Jurkat, Clone E6-1 (cell line): ENCODE measurements around the gene HRK.

Source experiments
- DNase-seq: peaks from one replicate; pipeline ENCODE4 v3.0.0-alpha.2; 2011; ENCODE audit warnings: low read depth, low spot score
- H3K4me3 ChIP-seq: 2 replicates; pipeline ENCODE4 v1.5.1; 2011; ENCODE audit warnings: mild to moderate bottlenecking, low read length, control low read depth, moderate library complexity

The HRK gene

GRCh38 chr12:116878567-116879508, 2.4 kb downstream of the HRK start:
- no peak for DNase-seq
- H3K4me3 ChIP-seq = no peak overlapping the region

GRCh38 chr12:116876151-116876869, 4.9 kb downstream of the HRK start:
- no peak for DNase-seq
- H3K4me3 ChIP-seq = no peak overlapping the region

- no peak for DNase-seq
- H3K4me3 ChIP-seq = no peak overlapping the region
Measured at GRCh38 chr12:116874324-116874995, 6.8 kb downstream of the HRK start.

GRCh38 chr12:116870306-116870705, 10.9 kb downstream of the HRK start:
- no peak for DNase-seq
- H3K4me3 ChIP-seq = no peak overlapping the region

- DNase-seq = no peak
- no peak overlapping the region for H3K4me3 ChIP-seq
Measured at GRCh38 chr12:116867523-116867922, 13.7 kb downstream of the HRK start.

GRCh38 chr12:116864371-116865160, 16.7 kb downstream of the HRK start:
- no peak overlapping the region for H3K4me3 ChIP-seq
- no peak for DNase-seq

GRCh38 chr12:116863275-116863767, 17.9 kb downstream of the HRK start:
- H3K4me3 ChIP-seq = no peak overlapping the region
- DNase-seq = no peak

- no peak overlapping the region for H3K4me3 ChIP-seq
Measured at GRCh38 chr12:116862167-116862566, 19.1 kb downstream of the HRK start.

GRCh38 chr12:116861320-116861719, 19.9 kb downstream of the HRK start:
- peak; percentile 45 for DNase-seq
- no peak overlapping the region for H3K4me3 ChIP-seq

More at GRCh38 chr12:116862167-116862566, 19.1 kb downstream of the HRK start:
- DNase-seq = no peak

- H3K4me3 ChIP-seq = no peak overlapping the region
- no peak for DNase-seq
Measured at GRCh38 chr12:116860263-116860662, 21.0 kb downstream of the HRK start.

- no peak for DNase-seq
- H3K4me3 ChIP-seq = no peak overlapping the region
Measured at GRCh38 chr12:116859079-116859478, 22.2 kb downstream of the HRK start.

GRCh38 chr12:116856729-116857128, 24.5 kb downstream of the HRK start:
- no peak overlapping the region for H3K4me3 ChIP-seq
- no peak for DNase-seq

GRCh38 chr12:116855744-116856470, 25.3 kb downstream of the HRK start:
- H3K4me3 ChIP-seq = no peak overlapping the region
- no peak for DNase-seq

- peak; percentile 80 for DNase-seq
- no peak overlapping the region for H3K4me3 ChIP-seq
Measured at GRCh38 chr12:116853507-116853906, 27.7 kb downstream of the HRK start.

GRCh38 chr12:116852303-116852702, 28.9 kb downstream of the HRK start:
- DNase-seq = no peak
- H3K4me3 ChIP-seq = no peak overlapping the region

GRCh38 chr12:116849216-116849615, 32.0 kb downstream of the HRK start:
- H3K4me3 ChIP-seq = no peak overlapping the region
- DNase-seq = no peak

GRCh38 chr12:116843085-116843484, 38.2 kb downstream of the HRK start:
- no peak for DNase-seq
- no peak overlapping the region for H3K4me3 ChIP-seq

GRCh38 chr12:116839287-116839830, 41.9 kb downstream of the HRK start:
- H3K4me3 ChIP-seq = no peak overlapping the region
- DNase-seq = no peak
